Smooth muscle cell of the coronary artery (primary cell): Measurements from ENCODE around the gene MAGEF1. TPM values are rescaled to one million over a fixed set of nuclear protein-coding genes. Genes with fewer than 3 reads are reported as not detected.

Experiments used
- total RNA-seq: library from RNA; depleted of rRNA; stranded (reverse); fragments of >200 nt; gene quantifications from 2 replicates; pipeline ENCODE4 v1.2.3, GENCODE V29; 2014; ENCODE audit warnings: low replicate concordance

The MAGEF1 gene
- total RNA-seq: 7.7 and 26.8 TPM in 2 replicates

GRCh38 chr3:184711493-184712247 lies at the start of gene MAGEF1:
TSS of gene MAGEF1 (minus strand) at chr3:184712064. CDS start at chr3:184711821, 243 bp downstream.

Other genes starting within 250 kb of the MAGEF1 start
- 3.0 and 9.4 TPM in 2 replicates for gene EPHB3, start 150.3 kb downstream of the MAGEF1 start, total RNA-seq
- gene VPS8, start 100.1 kb upstream of the MAGEF1 start, total RNA-seq: 37.6 and 49.1 TPM in 2 replicates